Pancreas (tissue), 10 donors: ENCODE measurements around the gene APBB2. TPM values are rescaled to one million over a fixed set of nuclear protein-coding genes. Genes with fewer than 3 reads are reported as not detected.

Experiments used
- ATAC-seq, 4 donors: fragments of 200-7000 bp; cut with Tn5 transposase; one replicate each; pipeline versions ENCODE4 v1.8.0 to v1.9.1; 2020; ENCODE audit warnings: mild to moderate bottlenecking in 4 of 4, moderate library complexity in 4 of 4
- DNase-seq, 6 donors: peaks; one replicate each; pipeline ENCODE4 v3.0.0-alpha.2; 2020
- FAIRE-seq: peaks from 2 replicates; lab custom pipeline; 2012; peaks lifted over from hg19 to GRCh38; lab: Jason Lieb, UNC
- H3K27ac ChIP-seq, 4 donors: fragments of 200-600 bp; sonication (generic); 1 replicate in 3 of 4; 2 replicates in 1 of 4; pipeline versions ENCODE4 v1.5.0 to v1.8.0; 2020
- H3K27me3 ChIP-seq, 4 donors: fragments of 200-600 bp; one replicate each; pipeline ENCODE4 v1.8.0; 2021
- H3K36me3 ChIP-seq, 3 donors: fragments of 200-600 bp; sonication (generic) in 1 of 3; one replicate each; pipeline versions ENCODE4 v1.5.0 to v1.8.0; 2020 to 2021
- H3K4me1 ChIP-seq, 3 donors: fragments of 200-600 bp; one replicate each; pipeline ENCODE4 v1.8.0; 2021
- H3K4me3 ChIP-seq, 4 donors: fragments of 200-600 bp; sonication (generic) in 2 of 4; one replicate each; pipeline versions ENCODE4 v1.5.0 to v1.8.0; 2020 to 2021
- H3K9me3 ChIP-seq, 4 donors: fragments of 200-600 bp; one replicate each; pipeline ENCODE4 v1.8.0; 2021
- WGBS, 2 donors: extraction: QIAGEN DNeasy Blood & Tissue Kit; methylation state at CpG; one replicate each; pipeline ENCODE4 v1.1.7; 2013; 5-methylcytosine and 5-hydroxymethylcytosine counted together
- intact Hi-C, 3 donors: fragments of 100-400 bp; cut with DNase I; formaldehyde crosslinking; loops; one replicate each; pipeline versions ENCODE4 v1.11.1 to v1.14.2; 2022
- polyA plus RNA-seq, 2 donors: library from polyadenylated mRNA; stranded (reverse); fragments of 200-250 nt; gene quantifications; one replicate each; pipeline ENCODE4 v1.2.3, GENCODE V29; 2013
- total RNA-seq, 6 donors: library from RNA; stranded (reverse); fragmentation: NEBNext Ultra II Directional in 4 of 6; extraction: Animal tissue kit (Norgen Biotek cat#: 25700) in 4 of 6; gene quantifications; one replicate each; pipeline versions ENCODE4 v1.2.1 to v1.2.4, GENCODE V29; 2021 to 2023
- TF ChIP-seq, protein P1 (sequence below), 4 donors: fragments of 200-600 bp; sonication (generic) in 3 of 4; IDR thresholded peaks; one replicate each; pipeline versions ENCODE4 v1.5.0 to v1.8.0; 2021; ENCODE audit warnings: antibody characterized with exemption in 4 of 4
- donor health status: healthy with polysubstance abuse.
- donor health status: DM: no; HTN: no; CAD: no; lungs with moderate emphysema.
- donor health status: DM: no; HTN: no; CAD: no.
- donor health status: control.
- donor health status: control.
- donor health status: Bipolar disorder and iron deficiency.
- donor health status: DM: yes; HTN: yes; CAD: no.
- donor health status: DM: no; HTN: no; CAD: no.
- donor health status: DM: no; HTN: no; CAD: no.
- donor health status: DM: yes; HTN: yes; CAD: no.

Gene APBB2
- total and polyA plus RNA-seq, 8 donors: 9.1 to 21.6 (median 11.5) TPM

DNA sequence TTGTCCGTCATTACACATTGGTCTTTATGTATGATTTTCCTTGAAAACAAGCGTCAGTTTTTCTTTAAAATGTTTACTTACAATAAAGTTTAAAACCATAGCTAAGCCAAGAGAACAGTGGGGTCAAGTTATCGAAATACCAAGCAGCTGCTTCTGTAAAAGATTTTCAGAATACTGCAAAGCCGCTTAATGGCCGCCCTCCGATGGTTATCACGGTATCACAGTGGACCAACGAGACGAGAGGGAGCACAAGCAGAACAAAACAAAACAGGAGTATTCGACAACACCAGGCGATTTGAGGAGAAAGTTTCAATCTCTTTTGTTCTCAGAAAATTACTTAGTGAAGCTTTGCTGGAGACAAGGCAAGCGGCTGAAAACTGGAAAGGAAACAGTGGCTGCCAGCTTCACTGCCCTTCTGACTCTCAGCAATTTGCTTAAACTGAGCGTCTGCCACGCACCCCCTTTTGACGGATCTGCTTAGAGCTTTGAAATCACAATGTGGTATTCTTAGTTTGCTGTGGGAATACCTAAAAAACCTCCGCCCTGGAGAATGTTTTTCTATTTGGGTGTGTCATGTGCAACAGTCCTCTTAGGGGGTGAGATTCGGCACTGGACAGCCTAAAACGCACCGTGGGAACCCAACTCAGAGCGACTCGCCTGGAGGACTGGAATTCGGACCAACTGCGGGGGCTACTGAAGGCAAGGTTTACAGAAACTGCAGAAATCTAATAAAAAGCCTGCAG lies 264.8 kb downstream of the APBB2 start:
- WGBS, 2 donors: 88% methylated on average over 23 of the region's 23 CpGs
- TF ChIP-seq, protein P1, sequence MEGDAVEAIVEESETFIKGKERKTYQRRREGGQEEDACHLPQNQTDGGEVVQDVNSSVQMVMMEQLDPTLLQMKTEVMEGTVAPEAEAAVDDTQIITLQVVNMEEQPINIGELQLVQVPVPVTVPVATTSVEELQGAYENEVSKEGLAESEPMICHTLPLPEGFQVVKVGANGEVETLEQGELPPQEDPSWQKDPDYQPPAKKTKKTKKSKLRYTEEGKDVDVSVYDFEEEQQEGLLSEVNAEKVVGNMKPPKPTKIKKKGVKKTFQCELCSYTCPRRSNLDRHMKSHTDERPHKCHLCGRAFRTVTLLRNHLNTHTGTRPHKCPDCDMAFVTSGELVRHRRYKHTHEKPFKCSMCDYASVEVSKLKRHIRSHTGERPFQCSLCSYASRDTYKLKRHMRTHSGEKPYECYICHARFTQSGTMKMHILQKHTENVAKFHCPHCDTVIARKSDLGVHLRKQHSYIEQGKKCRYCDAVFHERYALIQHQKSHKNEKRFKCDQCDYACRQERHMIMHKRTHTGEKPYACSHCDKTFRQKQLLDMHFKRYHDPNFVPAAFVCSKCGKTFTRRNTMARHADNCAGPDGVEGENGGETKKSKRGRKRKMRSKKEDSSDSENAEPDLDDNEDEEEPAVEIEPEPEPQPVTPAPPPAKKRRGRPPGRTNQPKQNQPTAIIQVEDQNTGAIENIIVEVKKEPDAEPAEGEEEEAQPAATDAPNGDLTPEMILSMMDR (IDR thresholded peaks at IDR 0.05): no peak

GRCh38 chr4:40948014-40948413 lies 266.3 kb downstream of the APBB2 start:
- no peaks in the 10 kb centered on the region for H3K9me3 ChIP-seq
- intact Hi-C loops: no loop called here
- DNase-seq: no peak
- WGBS, 2 donors: 88 to 93% methylated on average over 6 of the region's 6 CpGs
- TF ChIP-seq, protein P1 (IDR thresholded peaks at IDR 0.05): no peak
- H3K27ac ChIP-seq: no peak overlapping the region
- no peaks in the 10 kb centered on the region for H3K4me1 ChIP-seq
- H3K27me3 ChIP-seq: no peaks in the 10 kb centered on the region
- ATAC-seq: no peak
- H3K4me3 ChIP-seq: no peak overlapping the region
- H3K36me3 ChIP-seq: no peaks in the 10 kb centered on the region
- FAIRE-seq: no peak

More for the DNA sequence above, 264.8 kb downstream of the APBB2 start:
- ATAC-seq: no peak
- Histone ChIP-seq H3K4me3 (no peak overlapping the region), H3K27ac (no peak overlapping the region), H3K4me1 (no peaks in the 10 kb centered on the region), H3K27me3 (no peaks in the 10 kb centered on the region), H3K36me3 (no peaks in the 10 kb centered on the region), H3K9me3 (no peaks in the 10 kb centered on the region)
- intact Hi-C loops: no loop called here
- DNase-seq: no peak
- no peak for FAIRE-seq

- no peaks in the 10 kb centered on the region for H3K9me3 ChIP-seq
- no peak overlapping the region for H3K27ac ChIP-seq
- H3K4me3 ChIP-seq: no peak overlapping the region
- no peaks in the 10 kb centered on the region for H3K36me3 ChIP-seq
- no peaks in the 10 kb centered on the region for H3K27me3 ChIP-seq
- WGBS, 2 donors: 88 to 91% methylated on average over 9 of the region's 9 CpGs
- no peaks in the 10 kb centered on the region for H3K4me1 ChIP-seq
- FAIRE-seq (no peak), ATAC-seq (no peak), DNase-seq (no peak)
- intact Hi-C loops: no loop called here
- TF ChIP-seq, protein P1 (IDR thresholded peaks at IDR 0.05): no peak
These were observed 267.7 kb downstream of the APBB2 start for GRCh38 chr4:40946652-40947051.

- DNase-seq (no peak), FAIRE-seq (no peak), ATAC-seq (peak in 1 of 4 donors; percentile 27)
- TF ChIP-seq, protein P1 (IDR thresholded peaks at IDR 0.05): no peak
- Histone ChIP-seq H3K9me3 (no peaks in the 10 kb centered on the region), H3K27me3 (no peaks in the 10 kb centered on the region), H3K4me3 (no peak overlapping the region), H3K36me3 (no peaks in the 10 kb centered on the region), H3K4me1 (peaks cover 0 to 3% (median 0%) of the 10 kb centered on the region in 3 donors), H3K27ac (no peak overlapping the region)
- intact Hi-C loops: no loop called here
- 51 to 59% methylated on average over 5 of the region's 5 CpGs for WGBS, 2 donors
These were observed 273.6 kb downstream of the APBB2 start for GRCh38 chr4:40940756-40941155.

GRCh38 chr4:40940317-40940741 lies 274.0 kb downstream of the APBB2 start:
- Histone ChIP-seq H3K27me3 (no peaks in the 10 kb centered on the region), H3K9me3 (no peaks in the 10 kb centered on the region), H3K4me1 (peaks cover 0 to 3% (median 0%) of the 10 kb centered on the region in 3 donors), H3K27ac (no peak overlapping the region), H3K4me3 (no peak overlapping the region), H3K36me3 (no peaks in the 10 kb centered on the region)
- DNase-seq: peak in 1 of 6 donors; percentile 20
- FAIRE-seq: no peak
- TF ChIP-seq, protein P1 (IDR thresholded peaks at IDR 0.05): no peak
- peak in 2 of 4 donors; percentile 12 to 24 for ATAC-seq
- intact Hi-C loops: no loop called here
- 70 to 83% methylated on average over 9 of the region's 9 CpGs for WGBS, 2 donors
